NCI-H2196 treated with DMSO at 0.1 percent for 48 hours (cell line): ENCODE results near the gene SEC14L5.
"Not testable (repeated sequence)": the region's sequence is repeated elsewhere in the genome, so short reads cannot be mapped to it uniquely, and the experiment has no call there.

ENCODE experiments used
- DNase-seq: peaks from one replicate; lab custom pipeline; 2025; ENCODE audit not compliant: unreplicated experiment; lab: John Stamatoyannopoulos, UW

Gene SEC14L5

GRCh38 chr16:4949986-4950385 lies 8.1 kb upstream of the SEC14L5 start:
- DNase-seq: no peak

GRCh38 chr16:4951583-4951982 lies 6.5 kb upstream of the SEC14L5 start:
- DNase-seq: not testable (repeated sequence)

GRCh38 chr16:4954714-4955113 lies 3.4 kb upstream of the SEC14L5 start:
- DNase-seq: no peak

GRCh38 chr16:4957420-4957719 lies 760 bp upstream of the SEC14L5 start:
- DNase-seq: no peak

GRCh38 chr16:4958510-4959438 lies 644 bp downstream of the SEC14L5 start:
- no peak for DNase-seq

GRCh38 chr16:4960579-4960978 lies 2.4 kb downstream of the SEC14L5 start:
- no peak for DNase-seq

GRCh38 chr16:4962716-4963115 lies 4.6 kb downstream of the SEC14L5 start:
- no peak for DNase-seq

GRCh38 chr16:4963527-4963926 lies 5.4 kb downstream of the SEC14L5 start:
- not testable (repeated sequence) for DNase-seq

- DNase-seq: no peak
These were observed 8.8 kb downstream of the SEC14L5 start for GRCh38 chr16:4966736-4967453.

- not testable (repeated sequence) for DNase-seq
These were observed 10.1 kb downstream of the SEC14L5 start for GRCh38 chr16:4968278-4968677.

- no peak for DNase-seq
These were observed 10.9 kb downstream of the SEC14L5 start for GRCh38 chr16:4968879-4969483.

GRCh38 chr16:4970010-4970409 lies 11.9 kb downstream of the SEC14L5 start:
- no peak for DNase-seq

GRCh38 chr16:4972938-4973587 lies 14.9 kb downstream of the SEC14L5 start:
- DNase-seq: no peak

- no peak for DNase-seq
These were observed 17.9 kb downstream of the SEC14L5 start for GRCh38 chr16:4976079-4976478.

- DNase-seq: peak; percentile 90
These were observed 18.5 kb downstream of the SEC14L5 start for GRCh38 chr16:4976611-4977145.

GRCh38 chr16:4979164-4979563 lies 21.0 kb downstream of the SEC14L5 start:
- no peak for DNase-seq

- DNase-seq: no peak
These were observed 21.9 kb downstream of the SEC14L5 start for GRCh38 chr16:4979736-4980660.

- DNase-seq: no peak
These were observed 22.6 kb downstream of the SEC14L5 start for GRCh38 chr16:4980691-4981090.

- DNase-seq: no peak
These were observed 23.3 kb downstream of the SEC14L5 start for GRCh38 chr16:4981473-4981872.
